ENCODE results near the gene BEX4.
A peak's percentile ranks its signal among the peaks of the same experiment; 100 is the strongest.
"Not testable (repeated sequence)": the region's sequence is repeated elsewhere in the genome, so short reads cannot be mapped to it uniquely, and the experiment has no call there.

Gene BEX4

DNA sequence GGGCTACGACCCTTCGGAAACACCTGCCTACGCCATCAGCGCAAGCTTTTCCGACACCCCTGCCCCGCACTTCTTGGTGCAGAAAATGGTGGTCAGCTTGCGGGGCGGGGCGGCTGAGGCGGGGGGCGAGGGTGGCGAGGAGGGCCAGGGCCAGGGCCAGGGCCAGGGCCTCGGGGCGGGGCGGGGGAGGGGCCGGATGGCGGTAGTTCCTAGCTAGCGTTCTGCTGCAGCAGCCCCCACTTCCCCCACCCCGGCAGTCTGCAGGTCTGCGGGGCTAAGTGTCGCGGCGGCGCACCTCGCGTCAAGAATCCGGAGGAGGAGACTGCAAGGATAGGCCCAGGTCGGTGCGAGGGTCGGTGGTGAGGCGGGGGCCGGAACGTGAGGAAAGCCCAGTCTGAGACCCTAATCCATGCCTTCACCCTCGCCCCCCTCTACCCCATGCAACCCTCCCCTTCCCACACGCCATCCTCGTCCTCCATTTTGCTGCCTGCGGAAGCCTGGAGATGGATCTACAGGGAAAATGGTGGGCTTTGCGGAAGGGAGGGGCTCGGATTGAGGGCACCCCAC lies 600 bp downstream of the BEX4 start:
- H3K27me3 Mint-ChIP-seq (ENCODE audit: low read depth), result peaks cover 10% of the 10 kb centered on the region
- H3K36me3 Mint-ChIP-seq (ENCODE audit: low read depth), result no peaks in the 10 kb centered on the region
- peaks cover 3% of the 10 kb centered on the region for H3K4me1 Mint-ChIP-seq (ENCODE audit: low read depth)
- H3K9me3 Mint-ChIP-seq, result no peaks in the 10 kb centered on the region
- peak overlapping the region; percentile 48 for H3K4me3 Mint-ChIP-seq
- H3K27ac Mint-ChIP-seq, result no peak overlapping the region

DNA sequence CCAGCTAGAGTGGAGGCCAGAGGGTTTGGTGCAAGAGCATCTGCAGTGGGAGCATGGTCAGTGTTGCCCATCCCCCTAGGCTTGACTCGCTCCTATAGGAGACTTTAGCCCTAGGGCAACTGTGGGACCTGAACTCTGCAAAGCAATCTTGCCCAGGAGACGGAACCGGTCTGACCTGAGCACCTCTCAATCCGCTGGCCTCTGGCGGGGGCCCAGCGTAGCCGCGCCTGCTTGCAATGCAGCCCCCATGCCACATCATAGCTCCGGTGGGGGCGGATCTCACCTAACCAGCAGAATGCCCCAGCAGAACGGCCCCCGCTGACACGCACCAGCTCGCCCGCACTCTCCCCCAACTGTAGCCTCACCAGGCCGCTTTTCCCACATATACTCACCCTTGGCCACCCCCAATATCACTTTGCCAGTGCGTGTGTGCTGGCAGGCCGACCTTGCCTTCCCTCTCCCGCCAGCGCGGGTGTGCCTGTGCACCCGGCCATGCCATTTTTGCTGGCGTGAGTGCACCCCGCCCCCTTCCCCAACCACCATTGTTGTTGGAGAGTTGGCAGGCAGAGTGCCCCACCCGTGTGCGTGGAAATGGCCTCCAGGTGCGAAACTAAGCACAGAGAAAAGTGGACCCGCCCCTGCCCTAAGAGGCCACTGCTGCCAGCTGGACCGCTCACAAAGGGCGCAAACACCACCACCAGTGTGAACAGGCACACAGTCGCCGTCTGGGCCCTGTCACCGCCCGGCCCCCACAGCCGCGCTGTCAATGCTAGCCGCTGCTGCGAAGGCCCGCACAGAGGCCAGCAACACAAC lies 5.8 kb downstream of the BEX4 start:
- Mint-ChIP-seq H3K27me3 (ENCODE audit: low read depth) (peaks cover 41% of the 10 kb centered on the region), H3K36me3 (ENCODE audit: low read depth) (no peaks in the 10 kb centered on the region), H3K4me1 (ENCODE audit: low read depth) (no peaks in the 10 kb centered on the region), H3K27ac (no peak overlapping the region), H3K9me3 (no peaks in the 10 kb centered on the region), H3K4me3 (no peak overlapping the region)

DNA sequence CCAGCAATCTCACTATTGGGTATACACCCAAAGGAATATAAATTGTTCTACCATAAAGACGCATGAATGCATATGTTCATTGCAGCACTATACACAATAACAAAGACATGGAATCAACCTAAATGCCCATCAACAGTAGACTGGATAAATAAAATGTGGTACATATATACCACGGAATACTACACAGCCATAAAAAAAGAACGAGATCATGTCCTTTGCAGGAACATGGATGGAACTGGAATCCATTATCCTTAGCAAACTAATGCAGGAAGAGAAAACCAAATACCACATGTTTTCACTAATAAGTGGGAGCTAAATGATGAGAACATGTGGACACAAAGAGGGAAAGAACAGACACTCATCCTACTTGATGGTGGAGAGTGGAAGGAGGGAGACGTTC lies 11.0 kb downstream of the BEX4 start:
- not testable (repeated sequence) for H3K9me3 Mint-ChIP-seq; H3K4me3 Mint-ChIP-seq; H3K27ac Mint-ChIP-seq; H3K36me3 Mint-ChIP-seq (ENCODE audit: low read depth); H3K4me1 Mint-ChIP-seq (ENCODE audit: low read depth)
- H3K27me3 Mint-ChIP-seq (ENCODE audit: low read depth), result peaks cover 30% of the 10 kb centered on the region

DNA sequence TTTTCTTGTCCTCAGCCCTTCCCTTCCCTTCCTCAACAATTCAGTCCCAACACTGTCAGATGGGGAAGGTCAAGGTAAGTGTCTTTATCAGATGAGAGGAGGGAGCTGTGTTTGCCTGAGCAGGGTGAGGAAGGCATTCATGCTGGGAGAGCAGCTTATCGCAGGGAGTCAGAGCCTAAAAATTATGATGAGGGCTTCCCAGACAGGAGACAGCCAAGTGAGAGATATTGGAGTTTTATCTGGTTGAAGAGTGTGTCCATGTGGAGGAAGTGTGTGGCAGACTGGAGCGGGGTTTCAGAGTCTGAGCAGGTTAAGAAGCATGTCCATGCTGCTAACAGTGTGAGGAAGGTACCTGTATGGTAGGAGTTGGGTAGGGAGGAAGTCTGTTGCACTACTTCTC lies 18.4 kb downstream of the BEX4 start:
- no peaks in the 10 kb centered on the region for H3K4me1 Mint-ChIP-seq (ENCODE audit: low read depth)
- no peaks in the 10 kb centered on the region for H3K27me3 Mint-ChIP-seq (ENCODE audit: low read depth)
- no peaks in the 10 kb centered on the region for H3K9me3 Mint-ChIP-seq

DNA sequence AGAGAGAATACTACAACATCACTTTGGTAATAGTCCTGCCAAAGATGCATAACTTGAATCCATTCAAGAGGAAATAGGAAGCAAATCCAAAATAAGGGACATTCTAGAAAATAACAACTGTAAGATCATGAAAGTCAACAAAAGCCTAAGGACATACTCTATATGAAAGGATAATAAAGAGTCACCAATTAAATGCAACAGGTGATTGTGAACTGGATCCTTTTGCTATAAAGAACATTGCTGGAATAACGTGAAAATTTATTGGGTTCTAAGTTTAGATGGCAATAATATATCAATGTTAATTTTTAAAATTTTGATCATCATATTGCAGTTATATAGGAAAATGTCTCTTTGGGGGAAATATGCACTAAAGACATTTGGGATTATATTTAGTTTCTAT lies 20.0 kb downstream of the BEX4 start:
- Mint-ChIP-seq H3K36me3 (ENCODE audit: low read depth) (no peaks in the 10 kb centered on the region), H3K4me1 (ENCODE audit: low read depth) (no peaks in the 10 kb centered on the region), H3K27ac (no peak overlapping the region), H3K9me3 (no peaks in the 10 kb centered on the region), H3K4me3 (no peak overlapping the region), H3K27me3 (ENCODE audit: low read depth) (no peaks in the 10 kb centered on the region)

More for the DNA sequence above, 18.4 kb downstream of the BEX4 start:
- Mint-ChIP-seq H3K36me3 (ENCODE audit: low read depth) (no peaks in the 10 kb centered on the region), H3K4me3 (no peak overlapping the region), H3K27ac (no peak overlapping the region)

DNA sequence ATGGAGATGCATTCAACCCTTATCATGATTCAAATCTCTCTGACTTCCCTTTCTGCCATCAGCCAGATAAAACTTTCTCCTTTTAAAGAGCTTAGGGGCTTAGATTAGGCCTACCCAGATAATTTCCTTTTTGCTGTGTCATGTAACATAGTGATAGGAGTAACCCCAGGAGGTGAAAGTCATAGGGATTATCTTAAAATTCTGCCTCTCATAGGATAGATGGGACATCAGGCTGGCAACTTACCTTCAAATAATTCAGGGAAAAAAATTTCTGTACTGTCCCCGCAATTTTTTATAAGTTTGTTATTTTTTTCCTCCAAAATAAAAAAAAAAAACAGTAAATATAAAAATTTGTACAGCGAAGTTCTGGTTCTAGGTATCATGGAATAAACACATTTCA lies 20.7 kb downstream of the BEX4 start:
- H3K36me3 Mint-ChIP-seq (ENCODE audit: low read depth); H3K27me3 Mint-ChIP-seq (ENCODE audit: low read depth); H3K27ac Mint-ChIP-seq; H3K4me1 Mint-ChIP-seq (ENCODE audit: low read depth); H3K9me3 Mint-ChIP-seq; H3K4me3 Mint-ChIP-seq: not testable (repeated sequence)

DNA sequence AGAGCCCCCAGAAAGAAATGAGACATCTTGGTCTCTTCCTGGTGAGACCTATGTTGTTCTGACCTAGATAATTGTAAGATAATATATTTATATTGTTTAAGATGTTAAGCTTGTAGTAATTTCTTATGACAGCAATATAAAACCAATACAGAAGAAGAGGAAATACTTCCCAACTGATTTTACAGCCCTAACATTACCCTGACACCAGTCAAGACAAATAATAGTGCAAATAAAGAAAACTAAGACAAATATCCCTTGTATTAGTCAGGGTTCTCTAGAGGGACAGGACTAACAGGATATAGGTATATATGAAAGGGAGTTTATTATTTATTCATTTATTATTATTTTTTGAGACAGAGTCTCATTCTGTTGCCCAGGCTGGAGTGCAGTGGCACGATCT lies 21.4 kb downstream of the BEX4 start:
- no peaks in the 10 kb centered on the region for H3K4me1 Mint-ChIP-seq (ENCODE audit: low read depth)
- no peaks in the 10 kb centered on the region for H3K36me3 Mint-ChIP-seq (ENCODE audit: low read depth)
- no peaks in the 10 kb centered on the region for H3K27me3 Mint-ChIP-seq (ENCODE audit: low read depth)
- H3K4me3 Mint-ChIP-seq, result no peak overlapping the region
- no peak overlapping the region for H3K27ac Mint-ChIP-seq
- no peaks in the 10 kb centered on the region for H3K9me3 Mint-ChIP-seq

DNA sequence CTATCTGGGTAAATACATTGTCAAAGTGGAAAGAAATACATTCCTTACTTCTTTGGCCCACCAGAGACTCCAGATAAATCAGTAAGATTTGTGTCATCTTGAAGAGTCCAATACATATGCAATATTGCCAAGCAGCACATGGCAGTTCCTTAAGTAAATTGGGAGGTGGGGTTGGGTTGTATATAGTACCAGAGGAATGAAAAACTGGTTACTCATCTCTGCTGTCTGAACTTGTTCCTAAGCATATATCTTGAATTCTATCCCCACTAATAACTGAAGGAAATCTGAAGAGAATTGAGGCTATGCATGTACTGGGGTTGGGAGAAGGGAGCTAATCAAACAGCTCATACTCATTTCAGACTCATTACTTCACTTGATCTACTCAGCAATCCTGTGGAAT lies 25.2 kb downstream of the BEX4 start:
- H3K27me3 Mint-ChIP-seq (ENCODE audit: low read depth), result peaks cover 10% of the 10 kb centered on the region
- H3K9me3 Mint-ChIP-seq, result no peaks in the 10 kb centered on the region
- H3K27ac Mint-ChIP-seq, result no peak overlapping the region
- no peaks in the 10 kb centered on the region for H3K4me1 Mint-ChIP-seq (ENCODE audit: low read depth)
- H3K36me3 Mint-ChIP-seq (ENCODE audit: low read depth), result no peaks in the 10 kb centered on the region
- no peak overlapping the region for H3K4me3 Mint-ChIP-seq

DNA sequence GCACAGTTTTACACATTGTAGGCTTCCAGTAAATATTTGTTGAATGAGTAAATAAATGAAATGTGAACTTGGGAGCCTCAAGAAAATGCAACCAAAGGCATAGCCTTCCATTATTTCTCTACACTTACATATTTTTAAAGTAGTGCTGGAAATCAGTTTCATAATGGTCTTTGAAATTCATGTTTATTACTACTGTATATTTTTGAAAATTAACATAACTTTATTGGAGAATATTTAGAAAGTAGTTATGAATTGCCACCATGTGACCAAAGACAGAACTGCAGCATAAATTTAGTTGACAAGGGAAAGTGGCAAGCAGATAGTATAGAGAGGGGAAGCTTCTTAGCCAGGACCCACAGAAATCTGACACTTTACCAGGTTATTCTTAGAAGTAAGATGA lies 33.6 kb downstream of the BEX4 start:
- no peak overlapping the region for H3K4me3 Mint-ChIP-seq
- H3K27me3 Mint-ChIP-seq (ENCODE audit: low read depth), result peaks cover 8% of the 10 kb centered on the region
- peaks cover 5% of the 10 kb centered on the region for H3K4me1 Mint-ChIP-seq (ENCODE audit: low read depth)
- no peaks in the 10 kb centered on the region for H3K9me3 Mint-ChIP-seq
- no peak overlapping the region for H3K27ac Mint-ChIP-seq
- H3K36me3 Mint-ChIP-seq (ENCODE audit: low read depth), result peaks cover 3% of the 10 kb centered on the region

DNA sequence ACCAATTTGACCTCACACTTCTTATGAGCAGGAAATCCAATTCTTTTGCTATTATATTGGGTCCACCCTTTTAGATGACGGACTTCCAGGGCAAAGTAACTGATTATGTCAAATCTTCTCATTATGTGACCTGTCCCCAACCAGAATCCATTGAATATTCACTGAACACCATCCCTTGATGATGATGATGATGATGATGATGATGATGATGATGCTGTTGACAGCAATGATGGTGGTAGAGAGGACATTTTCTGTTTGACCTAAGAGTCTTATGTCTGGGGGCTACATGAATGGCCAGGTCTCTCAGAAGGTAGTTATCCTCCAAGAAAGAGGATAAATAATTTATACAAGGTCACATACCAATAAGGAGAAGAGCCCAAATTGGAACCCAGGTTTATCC lies 34.9 kb downstream of the BEX4 start:
- no peak overlapping the region for H3K27ac Mint-ChIP-seq

DNA sequence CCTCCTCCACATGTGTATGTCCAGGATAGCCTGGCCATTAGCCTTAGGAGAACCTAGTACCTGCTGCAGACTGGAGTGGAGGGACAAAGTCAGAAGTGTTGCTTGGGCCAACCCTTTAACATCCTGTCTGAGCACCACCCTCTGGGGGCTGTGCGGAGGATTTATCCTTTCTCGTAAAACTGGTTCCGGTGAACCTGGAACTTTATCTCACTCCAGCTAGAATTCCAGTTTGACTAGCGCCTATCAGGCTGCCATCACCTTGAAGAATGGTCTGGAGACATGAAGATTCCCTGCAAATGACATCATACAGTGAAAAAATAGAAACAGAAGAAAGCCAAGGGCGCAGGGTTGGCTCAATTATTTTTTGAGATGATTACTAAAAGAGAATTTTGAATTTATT lies 36.1 kb downstream of the BEX4 start:
- Mint-ChIP-seq H3K9me3 (no peaks in the 10 kb centered on the region), H3K27ac (no peak overlapping the region), H3K27me3 (ENCODE audit: low read depth) (peaks cover 8% of the 10 kb centered on the region), H3K4me3 (no peak overlapping the region), H3K36me3 (ENCODE audit: low read depth) (peaks cover 16% of the 10 kb centered on the region), H3K4me1 (ENCODE audit: low read depth) (peaks cover 17% of the 10 kb centered on the region)

More for the DNA sequence above, 34.9 kb downstream of the BEX4 start:
- Mint-ChIP-seq H3K36me3 (ENCODE audit: low read depth) (peaks cover 13% of the 10 kb centered on the region), H3K4me3 (no peak overlapping the region), H3K9me3 (no peaks in the 10 kb centered on the region), H3K27me3 (ENCODE audit: low read depth) (peaks cover 8% of the 10 kb centered on the region), H3K4me1 (ENCODE audit: low read depth) (peaks cover 13% of the 10 kb centered on the region)

DNA sequence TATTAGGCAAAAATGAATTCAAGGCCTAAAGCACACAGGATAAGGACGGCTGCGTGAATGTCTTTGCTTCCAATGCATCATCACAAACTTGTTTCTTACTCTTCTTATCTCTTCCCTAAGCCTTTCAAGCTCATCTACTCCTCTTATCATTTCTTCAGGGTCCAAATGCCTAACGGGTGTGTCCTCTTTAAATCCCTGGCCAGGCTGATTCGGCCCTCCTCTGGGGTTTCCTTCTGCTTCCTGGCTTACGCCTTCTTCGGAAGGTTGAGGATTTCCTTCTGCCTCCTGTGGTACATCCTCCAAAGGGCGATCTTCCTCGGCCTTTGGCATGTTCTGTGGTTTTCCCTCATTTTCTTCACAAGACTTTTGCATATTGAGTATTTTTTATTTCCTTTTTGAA lies 38.7 kb downstream of the BEX4 start:
- peak overlapping the region; percentile 93 for H3K4me3 Mint-ChIP-seq
- peaks cover 16% of the 10 kb centered on the region for H3K36me3 Mint-ChIP-seq (ENCODE audit: low read depth)
- peak overlapping the region; percentile 15 for H3K27ac Mint-ChIP-seq
- peaks cover 17% of the 10 kb centered on the region for H3K4me1 Mint-ChIP-seq (ENCODE audit: low read depth)
- H3K9me3 Mint-ChIP-seq, result no peaks in the 10 kb centered on the region
- H3K27me3 Mint-ChIP-seq (ENCODE audit: low read depth), result peaks cover 3% of the 10 kb centered on the region

DNA sequence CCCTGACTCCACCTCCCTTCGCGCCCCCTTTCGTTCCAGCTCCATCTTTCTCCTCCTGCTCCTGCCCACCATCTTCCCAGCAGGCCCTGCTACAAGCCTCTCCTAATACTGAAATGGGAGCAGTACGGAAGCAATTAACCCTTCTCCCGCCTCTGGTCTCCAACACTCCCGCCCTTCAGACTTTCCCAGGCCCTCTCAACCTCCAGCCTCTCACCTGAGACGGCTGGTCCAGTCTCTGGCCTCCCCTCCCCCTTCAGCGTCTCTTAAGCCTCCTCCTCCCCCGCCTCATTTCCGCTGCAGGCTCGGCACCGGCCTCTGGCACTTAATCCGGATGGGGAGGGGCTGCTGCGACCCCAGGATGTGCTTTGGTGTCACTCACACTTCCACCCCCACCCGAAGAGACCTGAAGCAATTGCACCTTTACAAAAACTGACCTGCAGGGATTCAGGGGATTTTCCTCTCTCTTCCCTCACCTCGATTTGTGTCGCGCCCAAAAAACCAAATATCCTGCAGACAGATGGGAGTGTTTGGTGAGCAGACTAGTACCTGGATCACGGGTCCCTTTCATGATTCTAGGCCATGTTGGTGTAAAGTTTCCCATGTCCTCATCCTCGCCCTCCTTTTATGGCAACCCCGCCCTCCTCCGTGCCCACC lies 39.4 kb downstream of the BEX4 start:
- Mint-ChIP-seq H3K4me3 (peak overlapping the region; percentile 93), H3K36me3 (ENCODE audit: low read depth) (peaks cover 16% of the 10 kb centered on the region), H3K9me3 (no peaks in the 10 kb centered on the region), H3K27ac (peak overlapping the region; percentile 91), H3K27me3 (ENCODE audit: low read depth) (peaks cover 3% of the 10 kb centered on the region), H3K4me1 (ENCODE audit: low read depth) (peaks cover 17% of the 10 kb centered on the region)

DNA sequence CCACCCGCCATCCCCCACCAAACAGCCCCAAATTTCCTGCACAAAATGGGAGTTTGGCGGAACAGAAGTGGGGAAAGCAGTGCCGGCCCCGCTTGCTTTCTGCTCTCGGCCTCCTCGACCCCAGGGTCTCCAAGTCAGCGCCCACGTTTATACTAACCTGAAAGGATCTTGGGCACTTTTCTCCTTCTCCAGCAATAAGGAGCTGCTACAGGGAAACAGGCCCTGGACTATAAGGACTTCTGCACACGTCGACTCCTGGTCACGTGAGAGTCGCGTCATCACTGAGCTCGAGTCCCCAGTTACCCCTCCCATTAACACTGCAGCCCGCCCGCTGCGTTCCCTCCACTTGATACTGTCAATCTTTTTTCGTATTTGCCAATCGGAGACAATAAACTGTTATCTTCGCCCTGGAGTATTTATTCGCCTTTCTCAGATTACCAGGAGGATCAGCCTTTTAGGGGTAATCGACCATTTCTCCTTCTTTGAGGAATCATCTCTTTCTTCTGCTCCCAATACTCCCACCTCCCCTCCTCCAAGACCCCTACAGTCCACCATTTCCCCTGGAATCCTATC lies 40.1 kb downstream of the BEX4 start, which contains the start of gene TCEAL8:
Gene TCEAL8 (minus strand): TSS at position 235 of the 573 bp plus-strand sequence. CDS start 1,176 bp downstream, outside the sequence.
- Mint-ChIP-seq H3K27me3 (ENCODE audit: low read depth) (peaks cover 3% of the 10 kb centered on the region), H3K4me3 (peak within 1 kb of the TSS; percentile 93), H3K9me3 (no peaks in the 10 kb centered on the region), H3K27ac (peak within 1 kb of the TSS; percentile 91), H3K36me3 (ENCODE audit: low read depth) (peaks cover 16% of the 10 kb centered on the region), H3K4me1 (ENCODE audit: low read depth) (peaks cover 17% of the 10 kb centered on the region)

DNA sequence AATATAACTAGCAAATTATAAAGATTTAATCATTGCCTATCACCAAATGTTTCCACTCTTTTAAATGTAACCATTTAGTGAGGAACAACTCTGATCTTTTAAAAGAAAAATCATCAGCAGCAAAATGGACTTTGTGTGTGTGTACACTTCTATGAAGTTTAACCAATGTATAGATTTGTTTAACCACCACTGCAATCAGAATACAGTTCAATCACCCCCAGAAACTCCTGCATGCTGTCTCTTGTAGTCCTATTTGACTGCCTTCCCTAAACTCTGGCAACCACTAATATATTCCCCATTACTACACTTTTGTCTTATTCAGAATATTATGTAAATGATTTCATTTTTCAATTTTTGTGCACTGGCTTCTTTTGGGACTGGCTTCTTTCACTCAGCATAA lies 41.7 kb downstream of the BEX4 start:
- H3K36me3 Mint-ChIP-seq (ENCODE audit: low read depth), result peaks cover 16% of the 10 kb centered on the region
- H3K4me1 Mint-ChIP-seq (ENCODE audit: low read depth), result peaks cover 17% of the 10 kb centered on the region
- no peaks in the 10 kb centered on the region for H3K9me3 Mint-ChIP-seq
- H3K27ac Mint-ChIP-seq, result no peak overlapping the region
- no peak overlapping the region for H3K4me3 Mint-ChIP-seq
- peaks cover 12% of the 10 kb centered on the region for H3K27me3 Mint-ChIP-seq (ENCODE audit: low read depth)

All from T-helper 1 cell treated with Interleukin-12 subunit alpha and Interleukin-12 subunit beta and Interleukin-4 antibody, amounts not matched to agents 30 μg/mL and 1 μg/mL, for 36 hours (primary cell).